B cell (primary cell): Measurements from ENCODE around the gene APOC1. TPM values are rescaled to one million over a fixed set of nuclear protein-coding genes. Genes with fewer than 3 reads are reported as not detected.
A peak's percentile ranks its signal among the peaks of the same experiment; 100 is the strongest.

Source experiments
- ATAC-seq: fragments of 200-7000 bp; cut with Tn5 transposase; one replicate; pipeline ENCODE4 v1.10.0; 2021; ENCODE audit warnings: low read depth, mild to moderate bottlenecking, moderate number of reproducible peaks, moderate library complexity
- CTCF ChIA-PET: fragments of 350-600 bp; sonication (Branson Sonifier 250); formaldehyde crosslinking; loops from one replicate; lab custom pipeline; 2021; ENCODE audit warnings: antibody characterized with exemption, inconsistent platforms; lab: Charles Lee
- POLR2A ChIA-PET: fragments of 350-600 bp; sonication (Branson Sonifier 250); formaldehyde crosslinking; loops from one replicate; lab custom pipeline; 2021; ENCODE audit warnings: antibody characterized with exemption; lab: Charles Lee
- DNase-seq: peaks from one replicate; pipeline ENCODE4 v3.0.0; 2013
- H2AFZ ChIP-seq: 2 replicates; pipeline ENCODE4 v1.6.1; 2012; ENCODE audit warnings: mild to moderate bottlenecking, low read depth, low read length; ENCODE audit not compliant: insufficient read depth, poor library complexity, severe bottlenecking
- H3K27ac ChIP-seq, 2 donors: 1 replicate in 1 of 2; 2 replicates in 1 of 2; pipeline ENCODE4 v1.5.1; 2012 to 2013; ENCODE audit warnings: low read length in 2 of 2, mild to moderate bottlenecking in 2 of 2, moderate library complexity in 1 of 2
- H3K27me3 ChIP-seq, 4 experiments: fragments of 200-600 bp in 1 of 4; sonication (generic) in 1 of 4; replicated peaks in 1 of 4; 1 replicate in 2 of 4; 2 replicates in 2 of 4; pipeline versions ENCODE4 v1.6.1 to v1.7.0; 2013 to 2016; ENCODE audit warnings: low read length in 3 of 4, mild to moderate bottlenecking in 2 of 4, mixed read lengths in 1 of 4, moderate library complexity in 1 of 4; ENCODE audit not compliant: insufficient read depth in 4 of 4, control insufficient read depth in 3 of 4; ENCODE audit errors: control extremely low read depth in 1 of 4
- H3K36me3 ChIP-seq, 2 experiments: replicated peaks in 1 of 2; 1 replicate in 1 of 2; 2 replicates in 1 of 2; pipeline versions ENCODE4 v1.6.1 to v1.7.1; 2013; ENCODE audit warnings: low read length in 1 of 2; ENCODE audit not compliant: insufficient read depth in 2 of 2, control insufficient read depth in 1 of 2; ENCODE audit errors: control extremely low read depth in 1 of 2, extremely low read depth in 1 of 2
- H3K4me1 ChIP-seq, 2 donors: fragments of 200-600 bp in 1 of 2; sonication (generic) in 1 of 2; 1 replicate in 1 of 2; 2 replicates in 1 of 2; pipeline versions ENCODE4 v1.5.1 to v1.6.1; 2013 to 2017; ENCODE audit warnings: low read length in 2 of 2; ENCODE audit not compliant: control insufficient read depth in 2 of 2, insufficient read depth in 2 of 2
- H3K4me2 ChIP-seq: replicated peaks from 2 replicates; pipeline ENCODE3; 2012; ENCODE audit warnings: mild to moderate bottlenecking, low read depth, low read length; ENCODE audit not compliant: poor library complexity, severe bottlenecking
- H3K4me3 ChIP-seq, 5 experiments: fragments of 200-600 bp in 1 of 5; sonication (generic) in 1 of 5; 1 replicate in 3 of 5; 2 replicates in 2 of 5; pipeline versions ENCODE4 v1.5.1 to v1.7.0; 2011 to 2016; ENCODE audit warnings: low read length in 4 of 5, mild to moderate bottlenecking in 4 of 5, low read depth in 2 of 5, control low read depth in 1 of 5, moderate library complexity in 1 of 5; ENCODE audit not compliant: insufficient read depth in 1 of 5; ENCODE audit errors: control extremely low read depth in 1 of 5, extremely low read depth in 1 of 5
- H3K79me2 ChIP-seq: fragments of 200-600 bp; sonication (generic); one replicate; pipeline ENCODE4 v1.6.0; 2016; ENCODE audit warnings: low read length; ENCODE audit not compliant: control insufficient read depth, insufficient read depth
- H3K9ac ChIP-seq: fragments of 200-600 bp; sonication (generic); 2 replicates; pipeline ENCODE4 v1.6.1; 2017; ENCODE audit warnings: mild to moderate bottlenecking, low read length, moderate library complexity
- H3K9me3 ChIP-seq, 3 donors: one replicate each; pipeline versions ENCODE4 v1.6.1 to v1.7.1; 2013; ENCODE audit warnings: low read length in 2 of 3; ENCODE audit not compliant: control insufficient read depth in 2 of 3, insufficient read depth in 1 of 3; ENCODE audit errors: control extremely low read depth in 1 of 3
- H4K20me1 ChIP-seq: 2 replicates; pipeline ENCODE4 v1.6.0; 2012; ENCODE audit warnings: mild to moderate bottlenecking, low read length; ENCODE audit not compliant: insufficient read depth, control insufficient read depth, poor library complexity, severe bottlenecking
- H3K27ac Mint-ChIP-seq: one replicate; pipeline ENCODE4 v1.8.0; 2021; ENCODE audit warnings: mixed read lengths
- H3K27me3 Mint-ChIP-seq: one replicate; pipeline ENCODE4 v1.8.0; 2021; ENCODE audit warnings: mixed read lengths
- H3K4me1 Mint-ChIP-seq: one replicate; pipeline ENCODE4 v1.8.0; 2021; ENCODE audit warnings: mixed read lengths
- H3K4me3 Mint-ChIP-seq: one replicate; pipeline ENCODE4 v1.8.0; 2021; ENCODE audit warnings: mixed read lengths
- H3K9me3 Mint-ChIP-seq: one replicate; pipeline ENCODE4 v1.8.0; 2022; ENCODE audit warnings: mixed read lengths; ENCODE audit not compliant: insufficient read depth
- EZH2 ChIP-seq: IDR thresholded peaks from 2 replicates; pipeline ENCODE4 v1.6.1; 2012; ENCODE audit warnings: borderline replicate concordance, low read depth, mild to moderate bottlenecking, moderate library complexity, low read length; ENCODE audit not compliant: insufficient read depth, poor library complexity, severe bottlenecking
- WGBS: methylation state at CpG from one replicate; pipeline ENCODE4 v1.1.5; 2013; ENCODE audit warnings: missing lambda C conversion rate; ENCODE audit not compliant: insufficient coverage; 5-methylcytosine and 5-hydroxymethylcytosine counted together
- intact Hi-C: fragments of 100-400 bp; cut with micrococcal nuclease; formaldehyde crosslinking; loops from one replicate; pipeline ENCODE4 v1.10.0; 2022
- polyA plus RNA-seq: library from polyadenylated mRNA; depleted of rRNA; stranded (reverse); fragments of >200 nt; gene quantifications from 2 replicates; pipeline ENCODE4 v1.2.3, GENCODE V29; 2012
- total RNA-seq, 2 donors: library from RNA; stranded (reverse); fragments of 120-200 nt in 1 of 2; gene quantifications; 1 replicate in 1 of 2; 2 replicates in 1 of 2; pipeline versions ENCODE4 v1.2.3 to v1.2.4, GENCODE V29; 2013 to 2022
- TF ChIP-seq, protein P1 (sequence below): fragments of 200-600 bp; IDR thresholded peaks from one replicate; pipeline ENCODE4 v1.8.0; 2022; ENCODE audit warnings: antibody characterized with exemption, mild to moderate bottlenecking

Gene APOC1
- total and polyA plus RNA-seq, 2 donors (not counting 1 experiment from before 2014, with no cell fraction given), result not detected

DNA sequence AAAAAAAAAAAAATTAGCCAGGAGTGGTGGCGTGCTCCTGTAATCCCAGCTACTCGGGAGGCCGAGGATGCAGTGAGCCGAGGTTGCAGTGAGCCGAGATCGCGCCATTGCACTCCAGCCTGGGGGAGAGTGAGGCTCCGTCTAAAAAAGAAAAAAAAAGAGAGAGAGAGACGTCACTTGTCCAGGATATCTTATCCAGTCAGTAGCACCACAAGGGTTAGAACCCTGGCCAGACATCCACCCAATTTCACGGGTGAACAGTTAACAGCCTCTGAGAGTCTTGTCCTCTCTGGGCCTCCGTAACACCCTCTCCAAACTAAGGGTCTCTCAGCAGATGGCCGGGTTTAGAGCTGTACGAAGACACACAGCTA is 39.9 kb downstream of the APOC1 start:
- Histone ChIP-seq H3K4me3 (peak overlapping the region; percentile 96 to 100 (median 98)), H3K36me3 (peaks cover 0 to 4% of the 10 kb centered on the region in 2 experiments), H4K20me1 (peaks cover 29% of the 10 kb centered on the region), H3K4me1 (peaks cover 41 to 50% of the 10 kb centered on the region in 2 donors), H3K9me3 (no peaks in the 10 kb centered on the region), H3K4me2 (peak overlapping the region; percentile 99), H3K79me2 (peaks cover 86% of the 10 kb centered on the region), H3K27me3 (no peaks in the 10 kb centered on the region), H3K27ac (peak overlapping the region; percentile 90 to 93), H3K9ac (peak overlapping the region; percentile 99), H2AFZ (peak overlapping the region; percentile 94)
- no peaks in the 10 kb centered on the region for H3K9me3 Mint-ChIP-seq
- H3K27ac Mint-ChIP-seq, result peak overlapping the region; percentile 93
- DNase-seq (no peak), ATAC-seq (peak; percentile 1)
- 0% methylated on average over 3 of the region's 13 CpGs for WGBS
- ChIA-PET POLR2A (interaction anchor here (0.5 to 1.5 kb wide), 8 partner anchors 47 to 533 kb away, joined by 3 to 10 read pairs (median 4); partner anchors contain the start of genes BLOC1S3, RELB, TOMM40 and TRAPPC6A), CTCF (interaction anchor here (0.7 to 2.1 kb wide), 11 partner anchors 36 to 954 kb away, joined by 3 to 7 read pairs (median 3); no protein-coding TSS in a partner anchor)
- intact Hi-C loops, result loop anchor here (1.0 to 5.0 kb wide), 2 partner anchors 85 to 182 kb away; partner anchors contain the start of gene CLASRP
- TF ChIP-seq EZH2, result no peak
- H3K4me3 Mint-ChIP-seq, result peak overlapping the region; percentile 90
- H3K4me1 Mint-ChIP-seq, result peaks cover 50% of the 10 kb centered on the region
- H3K27me3 Mint-ChIP-seq, result no peaks in the 10 kb centered on the region

DNA sequence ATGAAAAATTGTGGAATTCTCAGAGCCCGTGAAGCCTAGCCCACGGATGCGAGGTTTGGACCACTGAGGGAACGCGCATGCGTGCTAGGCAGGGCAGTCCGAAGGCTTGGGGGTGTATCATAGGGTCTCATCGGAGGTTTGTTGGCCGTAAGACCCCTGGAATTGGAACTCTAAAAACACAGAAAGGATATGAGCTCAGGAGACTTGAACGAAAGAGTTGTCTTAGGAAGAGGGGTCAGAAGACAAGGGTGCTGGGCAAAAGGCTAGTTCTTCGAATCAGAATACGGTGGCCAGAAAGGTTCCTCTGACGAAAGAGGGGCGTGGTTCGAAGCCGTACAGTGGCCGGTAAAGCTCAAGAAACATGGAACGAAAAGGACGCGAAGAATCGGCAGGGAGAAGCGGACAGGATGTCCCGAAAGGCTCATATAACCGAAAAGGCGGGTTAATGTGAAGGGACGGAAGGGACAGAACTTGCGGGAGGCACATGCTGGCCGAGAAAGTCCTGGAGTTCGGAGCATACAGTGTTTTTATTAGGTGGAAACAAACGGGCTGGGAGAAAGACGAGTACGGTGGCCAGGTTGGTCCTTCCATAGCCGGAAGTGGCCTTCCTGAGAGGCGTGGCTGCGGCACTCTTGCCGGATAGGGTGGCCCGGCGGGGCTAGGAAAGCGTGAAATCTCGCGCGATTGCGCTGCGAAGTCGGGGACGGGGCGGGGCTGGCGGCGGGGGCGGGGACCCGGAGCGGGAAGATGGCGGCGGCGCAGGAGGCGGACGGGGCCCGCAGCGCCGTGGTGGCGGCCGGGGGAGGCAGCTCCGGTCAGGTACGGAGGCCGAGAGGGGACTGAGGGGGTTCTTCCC is 40.5 kb downstream of the APOC1 start, which contains the start of gene CLPTM1:
Gene CLPTM1, plus strand, starts transcription at position 732 of the 856 bp plus-strand sequence. Its CDS starts 16 bp downstream, at position 748.
- Histone ChIP-seq H2AFZ (peak within 1 kb of the TSS; percentile 94), H3K4me2 (peak within 1 kb of the TSS; percentile 99), H3K36me3 (peaks cover 0 to 8% of the 10 kb centered on the region in 2 experiments), H3K79me2 (peaks cover 92% of the 10 kb centered on the region), H3K27ac (peak within 1 kb of the TSS; percentile 90 to 93), H3K9me3 (no peaks in the 10 kb centered on the region), H3K9ac (peak within 1 kb of the TSS; percentile 99), H3K27me3 (no peaks in the 10 kb centered on the region), H4K20me1 (peaks cover 35% of the 10 kb centered on the region), H3K4me1 (peaks cover 46 to 56% of the 10 kb centered on the region in 2 donors), H3K4me3 (peak within 1 kb of the TSS; percentile 96 to 100 (median 98))
- ChIA-PET POLR2A (interaction anchor here (0.5 to 1.5 kb wide), 9 partner anchors 39 to 532 kb away, joined by 3 to 10 read pairs (median 4); partner anchors contain the start of genes BLOC1S3, RELB, TOMM40 and TRAPPC6A), CTCF (interaction anchor here (0.7 to 2.1 kb wide), 13 partner anchors 9 to 953 kb away, joined by 3 to 7 read pairs (median 3); partner anchors contain the start of gene APOC2)
- TF ChIP-seq EZH2, result no peak
- TF ChIP-seq, protein P1, sequence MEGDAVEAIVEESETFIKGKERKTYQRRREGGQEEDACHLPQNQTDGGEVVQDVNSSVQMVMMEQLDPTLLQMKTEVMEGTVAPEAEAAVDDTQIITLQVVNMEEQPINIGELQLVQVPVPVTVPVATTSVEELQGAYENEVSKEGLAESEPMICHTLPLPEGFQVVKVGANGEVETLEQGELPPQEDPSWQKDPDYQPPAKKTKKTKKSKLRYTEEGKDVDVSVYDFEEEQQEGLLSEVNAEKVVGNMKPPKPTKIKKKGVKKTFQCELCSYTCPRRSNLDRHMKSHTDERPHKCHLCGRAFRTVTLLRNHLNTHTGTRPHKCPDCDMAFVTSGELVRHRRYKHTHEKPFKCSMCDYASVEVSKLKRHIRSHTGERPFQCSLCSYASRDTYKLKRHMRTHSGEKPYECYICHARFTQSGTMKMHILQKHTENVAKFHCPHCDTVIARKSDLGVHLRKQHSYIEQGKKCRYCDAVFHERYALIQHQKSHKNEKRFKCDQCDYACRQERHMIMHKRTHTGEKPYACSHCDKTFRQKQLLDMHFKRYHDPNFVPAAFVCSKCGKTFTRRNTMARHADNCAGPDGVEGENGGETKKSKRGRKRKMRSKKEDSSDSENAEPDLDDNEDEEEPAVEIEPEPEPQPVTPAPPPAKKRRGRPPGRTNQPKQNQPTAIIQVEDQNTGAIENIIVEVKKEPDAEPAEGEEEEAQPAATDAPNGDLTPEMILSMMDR, result no peak
- Mint-ChIP-seq H3K4me3 (peak within 1 kb of the TSS; percentile 99), H3K27ac (peak within 1 kb of the TSS; percentile 94), H3K4me1 (peaks cover 57% of the 10 kb centered on the region), H3K9me3 (no peaks in the 10 kb centered on the region), H3K27me3 (no peaks in the 10 kb centered on the region)
- DNase-seq (peak; percentile 98), ATAC-seq (peak; percentile 88)
- WGBS, result under 1% methylated on average over 65 of the region's 65 CpGs
- intact Hi-C loops, result loop anchor here (1.0 to 5.0 kb wide), 7 partner anchors 40 to 223 kb away; partner anchors contain the start of genes BLOC1S3, CLASRP and TRAPPC6A
